ENCODE data around the gene IFT80.

IFT80 gene

DNA sequence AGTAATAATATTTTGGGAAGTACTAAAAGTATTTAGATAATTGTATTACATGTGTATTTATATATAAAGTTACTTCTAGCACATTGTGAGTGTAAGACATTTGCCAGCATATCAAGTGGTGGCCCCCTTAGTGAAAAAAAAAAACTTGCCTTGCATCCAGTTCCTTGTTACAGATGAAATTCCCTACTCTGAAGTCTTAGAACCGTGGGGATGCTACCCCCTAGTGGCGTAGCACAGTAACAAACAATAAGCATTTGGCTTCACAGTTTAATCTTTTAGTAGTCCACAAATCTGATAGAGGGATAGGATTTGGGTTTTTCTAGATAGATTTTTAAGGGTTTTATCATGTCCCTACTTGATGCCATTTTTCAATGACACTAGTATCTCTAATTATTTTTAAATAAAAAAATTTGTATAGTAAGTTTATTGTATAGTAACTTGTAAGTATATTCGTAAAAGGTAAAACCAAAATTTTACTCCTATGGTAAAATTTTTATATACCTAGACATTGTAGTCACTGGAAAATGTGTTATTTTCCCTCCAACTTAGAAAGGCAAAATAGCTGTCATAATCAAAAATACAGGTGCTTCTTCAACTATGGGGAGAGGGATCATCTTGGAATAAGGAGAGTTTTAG is 14.7 kb upstream of the IFT80 start:
- TF ChIP-seq, protein P1, sequence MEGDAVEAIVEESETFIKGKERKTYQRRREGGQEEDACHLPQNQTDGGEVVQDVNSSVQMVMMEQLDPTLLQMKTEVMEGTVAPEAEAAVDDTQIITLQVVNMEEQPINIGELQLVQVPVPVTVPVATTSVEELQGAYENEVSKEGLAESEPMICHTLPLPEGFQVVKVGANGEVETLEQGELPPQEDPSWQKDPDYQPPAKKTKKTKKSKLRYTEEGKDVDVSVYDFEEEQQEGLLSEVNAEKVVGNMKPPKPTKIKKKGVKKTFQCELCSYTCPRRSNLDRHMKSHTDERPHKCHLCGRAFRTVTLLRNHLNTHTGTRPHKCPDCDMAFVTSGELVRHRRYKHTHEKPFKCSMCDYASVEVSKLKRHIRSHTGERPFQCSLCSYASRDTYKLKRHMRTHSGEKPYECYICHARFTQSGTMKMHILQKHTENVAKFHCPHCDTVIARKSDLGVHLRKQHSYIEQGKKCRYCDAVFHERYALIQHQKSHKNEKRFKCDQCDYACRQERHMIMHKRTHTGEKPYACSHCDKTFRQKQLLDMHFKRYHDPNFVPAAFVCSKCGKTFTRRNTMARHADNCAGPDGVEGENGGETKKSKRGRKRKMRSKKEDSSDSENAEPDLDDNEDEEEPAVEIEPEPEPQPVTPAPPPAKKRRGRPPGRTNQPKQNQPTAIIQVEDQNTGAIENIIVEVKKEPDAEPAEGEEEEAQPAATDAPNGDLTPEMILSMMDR (conservative IDR thresholded peaks at IDR 0.05; ENCODE audit: low read depth), result peak; percentile 85
- peak; percentile 59 for DNase-seq (ENCODE audit: low spot score)
- ChIA-PET POLR2A (ENCODE audit: low non-redundant PET) (no interaction called here), CTCF (interaction anchor here (0.5 to 1.2 kb wide), 12 partner anchors 10 to 407 kb away, joined by 3 to 12 read pairs (median 4); partner anchors contain the start of genes IFT80 and SMC4)
- no peak overlapping the region for H3K27ac ChIP-seq

DNA sequence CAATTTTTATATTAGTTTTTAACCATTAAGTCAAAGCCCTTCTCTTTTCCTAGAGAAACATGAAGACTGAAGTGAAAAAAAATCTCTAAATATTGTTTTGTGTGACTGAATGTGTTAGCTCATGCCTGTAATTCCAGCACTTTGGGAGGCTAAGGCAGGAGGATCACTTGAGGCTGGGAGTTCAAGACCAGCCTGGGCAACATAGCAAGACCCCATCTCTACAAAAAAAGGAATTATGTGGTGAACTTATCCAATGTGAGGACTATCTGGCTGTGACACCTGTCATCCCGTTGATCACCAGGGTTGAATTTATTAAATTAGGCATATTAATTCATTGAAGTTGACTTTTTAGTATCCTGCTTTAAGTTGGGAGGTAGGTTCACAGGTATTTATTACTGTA is 13.5 kb upstream of the IFT80 start:
- no peak for DNase-seq (ENCODE audit: low spot score)
- H3K27ac ChIP-seq, result no peak overlapping the region
- ChIA-PET CTCF (interaction anchor here (0.6 to 1.2 kb wide), 5 partner anchors 11 to 1988 kb away, joined by 3 to 7 read pairs (median 3); no protein-coding TSS in a partner anchor), POLR2A (ENCODE audit: low non-redundant PET) (no interaction called here)
- TF ChIP-seq, protein P1 (conservative IDR thresholded peaks at IDR 0.05; ENCODE audit: low read depth), result no peak

DNA sequence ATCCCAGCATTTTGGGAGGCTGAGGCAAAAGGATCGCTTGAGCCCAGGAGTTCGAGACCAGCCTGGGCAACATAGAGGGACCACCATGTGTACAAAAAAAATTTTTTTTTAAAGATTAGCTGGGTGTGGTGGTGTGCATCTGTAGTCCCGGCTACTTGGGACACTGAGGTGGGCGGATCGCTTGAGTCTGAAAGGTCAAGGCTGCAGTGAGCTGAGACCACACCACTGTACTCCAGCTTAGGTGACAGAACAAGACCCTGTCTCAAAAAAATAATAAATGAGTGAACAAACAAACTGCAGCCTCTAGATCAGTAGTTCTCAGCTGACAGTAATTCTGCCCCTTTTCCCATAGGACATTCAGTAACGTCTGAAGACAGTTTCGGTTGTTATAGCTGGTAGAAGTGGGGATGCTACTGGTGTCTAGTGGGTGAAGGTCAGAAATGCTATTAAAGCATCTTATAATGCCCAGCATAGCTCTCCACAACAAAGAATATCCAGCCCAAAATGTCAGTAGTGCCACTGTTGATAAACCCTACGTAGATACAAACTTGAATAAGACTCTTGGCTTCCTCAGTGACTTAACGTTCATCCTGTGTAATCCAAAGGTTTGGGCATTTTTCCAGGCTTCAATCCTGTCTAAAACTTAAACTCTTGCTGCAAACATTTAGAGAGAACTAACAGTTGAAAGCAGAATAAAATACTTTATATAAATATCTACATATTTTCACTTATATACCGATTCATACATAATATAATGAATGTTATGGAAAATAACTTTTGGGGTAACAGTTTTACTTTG is 11.0 kb upstream of the IFT80 start:
- ChIA-PET CTCF (interaction anchor here (0.5 to 0.7 kb wide), 2 partner anchors 25 to 59 kb away, joined by 3 read pairs; no protein-coding TSS in a partner anchor), POLR2A (ENCODE audit: low non-redundant PET) (no interaction called here)
- no peak for DNase-seq (ENCODE audit: low spot score)
- TF ChIP-seq, protein P1 (conservative IDR thresholded peaks at IDR 0.05; ENCODE audit: low read depth), result no peak
- H3K27ac ChIP-seq, result peak overlapping the region; percentile 41; the same call in 1 of the 2 replicates

DNA sequence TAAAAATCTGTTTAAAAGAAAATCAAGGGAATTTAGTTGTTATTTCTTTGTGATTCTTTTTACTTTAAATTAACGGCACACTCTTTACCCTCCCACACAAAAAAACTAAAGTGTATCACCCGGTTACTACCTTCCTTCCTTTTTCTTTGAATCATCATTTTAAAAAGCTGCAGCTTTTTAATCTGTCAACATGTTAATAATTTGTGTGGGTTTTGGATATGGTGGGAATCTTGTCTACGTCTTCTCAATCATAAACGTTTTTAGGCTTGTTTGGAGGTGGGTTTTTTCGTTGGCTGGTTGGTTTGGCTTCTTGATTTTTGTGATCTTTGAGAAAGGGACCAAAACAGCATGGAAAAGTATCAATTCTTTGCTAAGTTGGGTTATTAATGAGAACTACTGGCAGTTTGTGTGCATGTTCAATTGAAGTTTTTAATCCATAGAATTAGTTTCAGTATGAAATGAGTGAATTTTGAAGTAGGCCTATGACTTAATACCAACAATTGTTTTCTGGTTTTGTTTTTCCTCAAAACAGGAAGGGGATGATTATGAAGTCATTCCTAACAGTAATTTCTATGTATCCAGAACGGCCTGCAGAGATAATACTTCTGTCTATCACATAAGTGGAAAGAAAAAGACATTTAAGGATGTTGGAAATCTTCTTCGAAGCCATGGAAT is 4.9 kb upstream of the IFT80 start:
- ChIA-PET POLR2A (ENCODE audit: low non-redundant PET) (no interaction called here), CTCF (interaction anchor here (0.7 kb wide), 1 partner anchor 10 kb away, joined by 3 read pairs; no protein-coding TSS in a partner anchor)
- H3K27ac ChIP-seq, result no peak overlapping the region
- TF ChIP-seq, protein P1 (conservative IDR thresholded peaks at IDR 0.05; ENCODE audit: low read depth), result no peak
- DNase-seq (ENCODE audit: low spot score), result no peak

DNA sequence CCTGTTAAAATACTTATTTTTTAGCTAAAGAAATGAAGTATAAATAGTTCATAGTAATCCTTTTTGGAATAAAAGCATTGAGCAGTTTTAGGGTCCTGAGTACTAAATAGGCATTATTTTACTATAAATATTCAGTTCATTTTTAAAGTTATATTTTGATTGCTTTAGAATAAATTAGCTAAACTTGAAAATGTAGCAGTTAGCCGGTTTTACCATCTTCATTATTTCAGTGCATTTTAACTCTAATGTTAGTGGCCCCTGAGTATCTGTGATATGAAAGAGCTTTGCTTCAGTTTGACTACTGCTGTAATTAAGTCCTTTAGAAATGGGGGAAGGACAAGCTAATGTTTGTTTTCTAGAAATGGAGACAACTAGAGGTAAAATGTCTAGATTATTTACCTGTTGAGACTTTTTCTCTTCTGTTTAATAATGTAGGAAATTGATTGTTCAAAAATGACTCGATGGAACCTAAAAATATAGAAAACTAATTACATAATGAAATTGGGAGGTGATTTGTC is 4.1 kb upstream of the IFT80 start:
- DNase-seq (ENCODE audit: low spot score), result no peak
- POLR2A ChIA-PET (ENCODE audit: low non-redundant PET), result no interaction called here
- TF ChIP-seq, protein P1 (conservative IDR thresholded peaks at IDR 0.05; ENCODE audit: low read depth), result no peak
- CTCF ChIA-PET, result interaction anchor here (0.7 to 0.8 kb wide), 3 partner anchors 8 to 11 kb away, joined by 3 to 6 read pairs (median 3); no protein-coding TSS in a partner anchor
- H3K27ac ChIP-seq, result no peak overlapping the region

Data from RWPE1 (cell line).